Endometrial microvascular endothelial cells (primary cell): ENCODE results near the gene SBF2. TPM values are rescaled to one million over a fixed set of nuclear protein-coding genes. Genes with fewer than 3 reads are reported as not detected.

Experiments used
- in situ Hi-C: cut with HindIII; loops from 2 replicates; pipeline ENCODE4 v1.10.0; 2017; ENCODE audit warnings: low sequenced_read_pairs, low pct_unique_long_range_greater_than_20kb; ENCODE audit errors: inconsistent ontology term
- total RNA-seq: library from RNA; depleted of rRNA; stranded (reverse); fragments of >200 nt; gene quantifications from one replicate; pipeline ENCODE4 v1.2.3, GENCODE V29; 2015; ENCODE audit errors: inconsistent ontology term

Gene SBF2
- 26.6 TPM for total RNA-seq

DNA sequence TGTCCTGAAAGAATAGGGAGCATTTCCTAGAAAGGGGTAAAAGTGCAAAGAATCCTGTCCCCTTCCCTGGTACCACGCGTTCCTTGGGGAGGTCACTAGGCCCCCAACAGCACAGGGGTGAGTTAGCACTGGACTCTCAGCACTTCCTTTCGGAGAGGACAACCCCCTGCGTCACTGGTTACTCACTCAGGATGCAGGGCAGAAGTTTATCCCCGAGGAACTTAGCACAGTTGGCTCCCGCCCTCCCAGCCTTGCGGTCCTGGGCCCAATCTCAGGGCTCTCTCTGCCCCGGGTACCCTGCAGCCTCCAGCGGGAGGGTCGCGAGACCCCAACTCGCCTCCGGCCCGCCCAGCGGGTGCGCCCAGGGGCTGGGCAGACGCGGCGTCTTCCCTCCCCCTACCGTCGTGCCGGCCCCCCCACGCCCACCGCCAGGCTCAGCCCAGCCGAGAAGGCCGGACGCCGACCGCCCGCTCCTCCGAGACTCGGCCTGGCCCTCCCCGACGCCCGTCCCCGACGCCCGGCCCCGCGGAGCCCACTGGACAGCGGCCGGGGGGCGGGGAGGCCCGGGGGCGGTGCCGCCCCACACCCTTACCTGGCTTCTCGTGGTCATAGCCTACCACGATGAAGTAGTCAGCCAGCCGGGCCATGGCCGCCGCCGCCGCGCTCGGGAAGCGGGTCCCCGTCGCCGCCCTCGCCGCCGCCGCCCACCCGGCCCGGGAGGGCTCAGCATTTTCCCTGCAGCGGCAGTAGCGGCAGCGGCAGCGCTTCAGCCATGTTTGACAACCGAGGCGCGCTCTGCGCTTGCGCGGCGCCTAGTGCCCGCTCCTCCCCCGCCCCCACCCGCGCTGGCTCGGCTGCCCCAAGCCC lies at the start of gene SBF2:
TSS of gene SBF2 (minus strand) at position 797 of the 867 bp plus-strand sequence. CDS start at position 647, 150 bp downstream.
- in situ Hi-C loops: no loop called here

- in situ Hi-C loops: no loop called here
Measured at GRCh38 chr11:10338287-10338686, 44.3 kb upstream of the SBF2 start.

DNA sequence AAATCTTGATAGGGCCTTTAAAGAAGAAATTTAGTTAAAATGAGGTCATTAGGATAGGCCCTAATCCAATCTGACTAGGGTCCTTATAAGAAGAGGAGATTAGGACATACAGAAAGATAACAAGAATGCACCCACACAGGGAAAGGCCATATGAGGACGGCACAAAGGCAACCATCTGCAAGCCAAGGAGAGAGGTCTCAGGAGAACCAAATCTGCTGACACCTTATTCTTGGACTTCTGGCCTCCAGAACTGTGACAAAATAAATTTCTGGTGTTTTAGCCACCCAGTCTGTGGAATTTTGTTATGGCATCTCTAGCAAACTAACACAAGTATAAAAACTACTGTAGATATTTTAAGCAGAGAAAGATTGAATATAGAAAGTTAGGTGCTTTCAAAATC lies 39.5 kb upstream of the SBF2 start:
- in situ Hi-C loops: no loop called here

GRCh38 chr11:10331548-10332289 lies 37.7 kb upstream of the SBF2 start:
- in situ Hi-C loops: no loop called here

DNA sequence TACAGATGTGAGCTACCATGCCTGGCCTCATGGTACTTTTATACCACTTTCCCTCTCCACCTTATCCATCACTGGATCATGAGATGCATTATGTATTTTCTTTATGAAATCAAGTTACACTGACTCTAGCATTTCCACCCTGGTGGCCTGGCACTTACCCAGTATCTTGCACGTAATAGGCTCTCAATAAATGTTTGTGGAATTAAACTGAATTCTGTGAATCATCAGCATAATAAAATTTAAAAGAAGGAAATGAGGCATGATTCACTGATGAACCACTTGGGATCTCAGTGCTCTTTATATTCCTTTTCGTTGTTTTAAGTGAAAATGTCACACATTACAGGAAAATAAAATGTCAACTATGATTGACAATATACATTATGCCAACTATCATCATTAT lies 35.9 kb upstream of the SBF2 start:
- in situ Hi-C loops: no loop called here

- in situ Hi-C loops: no loop called here
Measured at GRCh38 chr11:10329356-10329755, 35.3 kb upstream of the SBF2 start.

GRCh38 chr11:10328314-10329098 lies 34.5 kb upstream of the SBF2 start:
- in situ Hi-C loops: no loop called here

- in situ Hi-C loops: no loop called here
Measured at GRCh38 chr11:10327254-10327653, 33.2 kb upstream of the SBF2 start.

GRCh38 chr11:10326012-10326964 lies 32.3 kb upstream of the SBF2 start:
- in situ Hi-C loops: no loop called here

DNA sequence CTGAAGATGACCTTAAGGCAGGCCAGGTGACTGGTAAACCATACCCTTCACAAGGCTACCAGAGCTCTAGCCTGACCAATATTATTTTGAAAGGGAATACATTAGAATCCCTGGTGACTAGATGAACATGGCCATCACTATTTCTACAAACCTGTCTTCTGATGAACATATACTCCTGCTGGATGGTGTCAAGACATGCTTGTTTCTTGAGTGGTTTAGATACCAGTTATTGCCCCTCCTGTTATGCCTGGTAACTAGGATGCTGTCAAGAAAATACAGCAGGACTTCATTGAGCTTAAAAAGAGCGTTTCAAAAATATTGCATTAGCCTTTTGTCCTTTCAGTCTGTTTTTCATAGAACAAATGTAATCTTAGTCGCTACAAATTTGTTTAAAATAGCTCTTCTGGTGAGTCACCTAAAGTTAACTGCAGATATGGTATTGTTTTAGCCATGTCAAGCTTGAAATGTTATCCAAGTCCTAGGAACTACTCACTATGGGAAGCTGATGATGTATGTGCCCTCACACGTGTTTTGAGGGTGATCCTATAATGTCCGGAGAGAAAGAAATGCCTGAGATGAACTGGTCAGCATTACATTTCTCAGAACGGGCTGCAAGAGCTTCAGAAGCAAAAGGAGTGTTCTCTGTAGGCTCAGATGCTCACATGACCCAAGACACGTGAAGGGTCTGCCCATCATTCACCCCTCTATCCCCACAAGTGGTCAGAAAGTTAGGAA lies 31.4 kb upstream of the SBF2 start:
- in situ Hi-C loops: no loop called here

DNA sequence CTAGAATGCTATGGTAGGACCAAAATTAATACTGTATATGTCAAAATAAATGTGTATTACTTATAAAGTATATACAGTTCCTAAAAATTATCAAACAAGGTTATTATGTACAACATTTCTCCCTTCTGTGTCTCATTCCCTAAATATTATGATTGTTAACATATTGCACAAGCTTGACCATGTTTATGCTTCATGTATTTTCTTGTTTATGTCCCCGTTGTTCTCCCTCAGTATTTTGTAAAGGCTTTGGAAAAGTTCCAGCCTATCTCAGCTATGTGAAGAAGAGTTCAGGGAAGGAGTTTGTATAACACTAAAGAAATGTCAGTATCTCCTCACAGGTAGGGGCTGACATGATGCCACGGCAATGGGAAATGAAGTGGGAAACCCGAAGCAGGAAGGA lies 30.5 kb upstream of the SBF2 start:
- in situ Hi-C loops: loop anchor here (25.0 kb wide), 2 partner anchors 362 to 462 kb away; no protein-coding TSS in a partner anchor

- in situ Hi-C loops: loop anchor here (25.0 kb wide), 2 partner anchors 361 to 461 kb away; no protein-coding TSS in a partner anchor
Measured at GRCh38 chr11:10323793-10324170, 29.8 kb upstream of the SBF2 start.

DNA sequence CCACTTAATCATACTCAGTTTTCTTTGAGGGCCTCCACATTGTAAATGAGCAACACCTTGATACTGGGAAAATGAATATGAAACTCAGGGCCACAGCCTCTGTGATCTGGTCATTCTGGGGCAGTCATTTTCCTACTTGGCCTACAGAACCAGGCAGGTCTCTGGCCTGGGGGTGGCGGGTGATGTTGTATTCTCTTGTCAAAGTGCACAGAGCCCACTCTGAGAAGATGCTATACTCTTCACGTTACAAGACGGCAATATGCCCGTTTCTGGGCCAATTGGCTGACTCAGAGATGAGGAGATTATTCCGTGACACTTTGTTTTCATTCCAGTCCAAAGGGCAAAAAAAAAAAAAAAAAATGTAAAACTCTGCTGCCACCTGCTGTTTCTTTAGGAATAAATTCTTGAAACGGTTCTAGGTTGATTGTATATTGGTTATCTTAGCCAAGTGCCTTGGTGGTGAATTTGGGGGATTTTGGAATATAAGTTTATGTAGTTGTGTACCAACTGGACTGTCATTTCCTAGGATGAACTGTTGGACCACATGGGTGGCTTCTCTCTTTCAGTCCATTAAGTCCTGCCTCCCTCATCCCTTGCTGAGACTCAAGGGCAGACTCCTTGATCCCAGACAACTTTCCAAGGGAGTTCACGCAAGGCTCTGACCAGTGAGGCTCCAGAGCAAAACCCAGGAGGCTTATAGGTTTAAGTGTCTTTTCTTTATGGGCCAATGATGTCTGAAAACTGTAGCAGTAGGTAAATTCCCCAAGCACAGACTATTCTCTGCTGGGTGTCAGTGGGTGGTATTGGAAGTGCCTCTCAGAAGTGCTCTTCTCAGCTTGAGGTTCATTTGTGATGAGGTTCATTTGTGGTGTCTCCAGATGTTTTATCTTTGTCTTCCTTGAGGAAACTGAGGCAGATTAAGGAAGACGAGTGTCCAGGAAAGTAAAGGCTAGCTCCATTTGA lies 29.1 kb upstream of the SBF2 start:
- in situ Hi-C loops: loop anchor here (25.0 kb wide), 2 partner anchors 361 to 461 kb away; no protein-coding TSS in a partner anchor

- in situ Hi-C loops: loop anchor here (25.0 kb wide), 2 partner anchors 360 to 460 kb away; no protein-coding TSS in a partner anchor
Measured at GRCh38 chr11:10322401-10322800, 28.4 kb upstream of the SBF2 start.

DNA sequence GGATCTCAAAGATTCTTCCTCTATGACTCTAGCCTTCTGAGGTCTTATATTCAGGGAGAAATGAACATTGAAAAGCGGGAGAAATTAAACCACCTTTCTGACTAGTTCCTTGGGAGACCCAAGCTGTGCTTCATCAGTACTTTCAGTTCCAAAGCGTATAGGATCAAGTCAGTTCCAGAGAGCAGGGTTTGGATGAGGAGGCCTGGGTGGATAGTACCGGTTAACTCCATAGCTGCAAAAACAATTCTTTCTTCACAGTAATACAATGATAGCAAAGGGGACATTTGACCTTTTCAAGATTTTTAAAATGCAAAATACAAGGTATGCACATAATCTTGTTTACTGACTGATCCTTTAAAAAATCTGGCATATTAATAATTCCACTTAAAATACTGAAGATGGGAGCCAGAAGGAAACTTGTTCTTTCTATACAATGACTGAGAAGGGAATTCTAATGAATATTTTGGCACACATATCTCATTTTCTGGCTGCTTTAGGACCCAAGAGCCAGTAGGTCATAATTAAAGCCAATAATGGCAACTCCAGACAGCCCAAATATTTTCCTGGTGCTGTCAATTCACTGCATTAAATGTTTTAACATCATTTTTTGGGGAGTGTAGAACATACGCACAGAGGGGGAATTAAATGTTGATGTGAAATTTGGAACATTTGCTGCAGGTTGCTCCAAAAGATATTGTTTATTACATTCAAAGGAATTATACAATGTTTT lies 26.9 kb upstream of the SBF2 start:
- in situ Hi-C loops: loop anchor here (25.0 kb wide), 2 partner anchors 359 to 459 kb away; no protein-coding TSS in a partner anchor
